Mammary epithelial cell (primary cell): ENCODE results near the gene HOXB1.

Experiments
- CTCF ChIP-seq, 2 donors: IDR thresholded peaks in 1 of 2; conservative IDR thresholded peaks in 1 of 2; 2 replicates each; pipeline ENCODE4 v1.5.1; 2011 to 2012; ENCODE audit warnings: inconsistent platforms in 2 of 2, low read length in 2 of 2, mild to moderate bottlenecking in 2 of 2, control low read depth in 1 of 2, low read depth in 1 of 2; ENCODE audit not compliant: insufficient read depth in 1 of 2; ENCODE audit errors: extremely low read depth in 1 of 2
- EZH2 ChIP-seq: IDR thresholded peaks from 2 replicates; pipeline ENCODE4 v1.6.1; 2012; ENCODE audit warnings: low read length, inconsistent platforms, borderline replicate concordance

- TF ChIP-seq CTCF (conservative IDR thresholded peaks at IDR 0.05 in 1 of 2, IDR thresholded peaks at IDR 0.05 in 1 of 2; ENCODE audit: extremely low read depth in 1 of 2, insufficient read depth in 1 of 2, low read depth in 1 of 2, low read length in 2 of 2) (no peak), EZH2 (no peak)
Measured at GRCh38 chr17:48541577-48542113, 10.8 kb upstream of the HOXB1 start.
